Measurements from ENCODE around the gene GPC3.
"Not testable (repeated sequence)": the region's sequence is repeated elsewhere in the genome, so short reads cannot be mapped to it uniquely, and the experiment has no call there.

GPC3 gene

GRCh38 chrX:133926099-133926498 is 59.3 kb downstream of the GPC3 start:
- no peak for DNase-seq (ENCODE audit: low read depth)

DNA sequence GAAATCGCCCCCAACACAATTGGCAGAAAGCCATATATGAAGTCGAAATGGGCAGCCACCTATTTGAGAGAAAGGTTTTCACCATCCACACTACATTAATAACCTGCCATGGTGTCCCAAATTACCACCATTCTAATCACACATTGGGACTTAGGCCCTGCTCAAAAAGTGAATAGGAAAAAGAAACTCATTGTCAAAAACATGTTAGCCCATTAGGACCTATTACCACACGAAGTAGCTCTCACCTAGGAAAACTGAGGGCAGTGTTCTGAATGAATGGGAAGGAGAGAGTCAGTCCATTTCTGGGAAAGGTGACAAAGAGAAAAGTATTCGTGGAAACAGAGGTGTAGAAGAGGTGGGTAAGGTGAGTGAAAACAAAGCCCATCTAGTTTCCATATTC is 60.8 kb downstream of the GPC3 start:
- DNase-seq (ENCODE audit: low read depth): no peak

- no peak for DNase-seq (ENCODE audit: low read depth)
Observed at GRCh38 chrX:133923548-133923947, 61.8 kb downstream of the GPC3 start.

GRCh38 chrX:133923113-133923512 is 62.3 kb downstream of the GPC3 start:
- no peak for DNase-seq (ENCODE audit: low read depth)

DNA sequence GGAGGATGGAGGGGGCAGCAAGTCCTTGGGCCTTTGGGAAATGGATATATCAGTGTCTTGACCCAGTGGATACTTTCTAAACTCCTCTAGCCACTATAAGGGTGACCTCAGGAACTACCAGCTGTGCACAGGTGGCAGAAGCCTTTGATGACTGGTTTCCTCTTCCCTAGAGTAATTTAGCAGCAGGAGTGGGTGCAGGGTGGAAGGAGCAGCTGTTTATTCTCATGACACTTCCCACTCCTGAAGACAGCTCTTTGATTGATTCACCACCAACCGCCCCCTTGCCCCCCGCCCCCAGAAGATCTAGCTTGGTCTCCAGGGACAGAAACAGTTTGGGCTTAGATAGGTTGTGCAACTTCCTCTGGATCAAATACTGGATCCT is 63.0 kb downstream of the GPC3 start:
- no peak for DNase-seq (ENCODE audit: low read depth)

- DNase-seq (ENCODE audit: low read depth): peak; percentile 2
Observed at GRCh38 chrX:133921764-133922389, 63.5 kb downstream of the GPC3 start.

- DNase-seq (ENCODE audit: low read depth): no peak
Observed at GRCh38 chrX:133921086-133921485, 64.3 kb downstream of the GPC3 start.

DNA sequence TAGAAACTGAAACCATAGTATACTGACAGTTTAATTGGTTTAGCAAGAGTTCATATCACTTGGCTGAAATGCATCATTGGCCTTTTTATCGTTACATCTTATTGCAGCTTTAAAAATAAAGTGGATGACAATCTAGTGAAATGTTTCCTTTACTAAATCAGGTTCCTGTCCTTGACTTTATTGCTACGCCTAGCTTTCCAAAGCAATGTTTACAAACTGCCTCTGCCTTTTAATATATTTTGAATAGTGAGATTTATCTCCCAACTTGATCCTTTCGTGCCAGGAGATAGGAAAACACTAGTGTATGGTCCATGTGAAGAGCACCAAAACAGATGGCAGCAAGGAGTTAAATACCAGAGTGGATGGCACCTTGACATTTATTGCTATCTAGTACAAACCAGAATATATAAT is 67.0 kb downstream of the GPC3 start:
- DNase-seq (ENCODE audit: low read depth): no peak

- no peak for DNase-seq (ENCODE audit: low read depth)
Observed at GRCh38 chrX:133916984-133917722, 68.2 kb downstream of the GPC3 start.

DNA sequence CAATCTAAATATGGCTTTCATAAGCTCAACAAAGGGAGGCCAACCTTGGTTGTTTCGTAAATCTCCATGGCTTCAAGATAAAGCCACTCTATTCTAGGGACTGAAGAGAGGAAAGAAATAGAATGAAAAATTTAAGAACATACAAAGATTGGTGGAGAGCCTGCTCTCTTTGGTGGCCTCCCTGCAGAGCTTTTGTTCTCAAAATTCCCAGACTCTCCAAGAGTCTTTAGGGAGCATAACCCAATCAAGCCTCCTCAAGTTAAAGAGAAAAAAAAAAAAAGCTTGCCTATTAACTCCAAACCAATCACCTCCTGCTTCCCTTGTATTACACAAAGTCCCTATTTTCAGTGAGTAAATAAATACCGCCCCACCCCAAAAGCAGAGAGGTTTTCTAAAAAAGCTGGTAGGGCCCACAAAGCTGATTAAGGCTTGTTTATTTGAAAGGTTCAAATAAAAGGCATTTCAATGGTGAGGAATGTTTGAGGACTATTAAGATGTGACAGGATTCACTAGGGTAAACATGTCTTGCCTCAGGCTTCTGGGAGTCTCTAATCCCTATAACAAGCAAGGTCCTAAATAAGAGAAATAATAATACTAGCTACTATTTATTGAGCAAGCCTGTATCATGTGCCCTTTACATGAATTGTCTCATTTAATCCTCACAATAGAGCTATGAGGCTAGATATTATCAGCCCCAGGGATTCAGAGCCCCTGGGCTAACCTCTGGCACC is 71.6 kb downstream of the GPC3 start:
- DNase-seq (ENCODE audit: low read depth): no peak

- no peak for DNase-seq (ENCODE audit: low read depth)
Observed at GRCh38 chrX:133913009-133913408, 72.4 kb downstream of the GPC3 start.

- DNase-seq (ENCODE audit: low read depth): no peak
Observed at GRCh38 chrX:133911825-133912495, 73.4 kb downstream of the GPC3 start.

GRCh38 chrX:133910539-133910938 is 74.9 kb downstream of the GPC3 start:
- no peak for DNase-seq (ENCODE audit: low read depth)

DNA sequence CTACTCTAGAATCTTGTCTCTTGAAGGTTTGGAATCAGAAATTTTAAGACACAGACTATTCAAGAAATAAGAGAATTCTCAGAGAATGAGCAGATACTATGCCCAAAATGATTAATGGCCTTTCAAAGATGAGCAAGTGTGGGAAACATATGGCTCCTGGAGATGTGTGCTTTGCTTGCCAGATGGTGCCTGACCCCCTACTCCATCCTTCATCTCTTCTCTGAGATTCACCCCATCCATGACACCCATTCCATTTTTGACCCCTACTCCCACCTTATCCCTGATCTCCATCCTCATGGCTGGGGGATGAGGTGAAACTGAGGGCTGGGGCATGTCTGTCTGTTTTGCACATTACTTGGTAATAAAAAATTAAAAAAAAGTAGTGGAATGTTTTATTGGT is 75.5 kb downstream of the GPC3 start:
- DNase-seq (ENCODE audit: low read depth): no peak

GRCh38 chrX:133908223-133908955 is 77.0 kb downstream of the GPC3 start:
- no peak for DNase-seq (ENCODE audit: low read depth)

- no peak for DNase-seq (ENCODE audit: low read depth)
Observed at GRCh38 chrX:133907606-133908005, 77.8 kb downstream of the GPC3 start.

DNA sequence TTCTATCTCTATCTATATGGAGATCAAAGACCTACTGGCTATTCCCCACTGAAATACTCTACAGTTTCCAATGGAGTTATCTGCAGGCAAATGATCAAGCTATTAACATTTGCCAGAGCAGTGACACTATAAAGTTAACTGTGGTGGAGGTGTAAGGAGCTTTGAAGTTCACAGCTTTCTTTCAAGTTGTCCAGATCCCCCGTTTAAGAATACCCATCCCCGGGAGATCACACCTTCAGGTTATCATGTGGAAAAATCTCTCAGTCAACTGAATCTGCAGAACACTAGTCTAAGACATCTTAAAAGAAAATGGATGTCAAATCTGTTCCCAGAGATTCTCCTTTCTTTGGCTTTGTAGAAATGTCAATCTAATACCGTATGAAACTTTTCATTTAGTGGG is 80.1 kb downstream of the GPC3 start:
- DNase-seq (ENCODE audit: low read depth): no peak

DNA sequence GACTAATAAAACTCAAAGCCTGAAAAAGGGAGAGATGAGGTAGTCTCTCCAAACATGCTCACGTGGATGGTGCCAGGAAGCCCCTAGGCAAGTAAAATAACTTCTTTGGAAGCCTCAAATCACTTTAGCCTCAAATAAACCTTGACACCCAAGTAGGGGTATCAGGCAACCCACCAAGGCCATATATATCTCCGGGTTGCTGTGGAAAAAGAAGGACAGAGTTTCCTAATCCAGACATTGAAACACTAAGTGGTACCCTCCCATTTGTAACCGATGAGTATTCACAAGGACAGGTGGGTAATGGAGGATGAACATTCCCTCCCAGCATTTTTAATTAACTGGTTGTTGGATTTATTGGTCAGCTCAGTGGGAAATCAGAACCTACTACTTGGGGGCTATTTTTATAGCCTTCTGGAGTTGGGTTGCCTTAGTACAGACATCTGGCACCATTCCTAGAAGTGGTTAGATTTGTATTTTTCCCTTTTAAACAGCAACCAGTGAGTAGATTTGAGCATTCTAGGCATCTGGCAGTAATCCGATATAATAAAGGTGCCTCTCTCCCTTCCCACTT is 87.7 kb downstream of the GPC3 start:
- DNase-seq (ENCODE audit: low read depth): no peak

GRCh38 chrX:133892337-133892736 is 93.1 kb downstream of the GPC3 start:
- no peak for DNase-seq (ENCODE audit: low read depth)

DNA sequence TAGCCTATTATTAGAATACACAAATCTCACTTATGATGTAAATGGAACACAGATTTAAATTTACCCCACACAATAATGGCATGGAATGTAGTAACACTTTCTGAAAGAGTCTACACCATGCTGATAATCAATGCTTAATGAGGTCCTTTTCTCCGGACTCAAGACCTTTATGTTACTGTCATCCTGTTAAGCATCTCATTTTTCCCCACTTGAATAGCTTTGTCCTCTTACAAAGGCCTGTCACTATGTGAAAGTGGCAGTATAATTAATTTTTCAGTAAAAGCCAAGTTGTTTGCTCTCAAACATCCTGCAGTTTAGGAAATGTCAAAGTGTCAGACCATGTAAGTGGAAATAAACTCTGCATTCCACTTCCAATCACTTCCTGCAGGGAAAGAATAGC is 96.4 kb downstream of the GPC3 start:
- DNase-seq (ENCODE audit: low read depth): no peak

DNA sequence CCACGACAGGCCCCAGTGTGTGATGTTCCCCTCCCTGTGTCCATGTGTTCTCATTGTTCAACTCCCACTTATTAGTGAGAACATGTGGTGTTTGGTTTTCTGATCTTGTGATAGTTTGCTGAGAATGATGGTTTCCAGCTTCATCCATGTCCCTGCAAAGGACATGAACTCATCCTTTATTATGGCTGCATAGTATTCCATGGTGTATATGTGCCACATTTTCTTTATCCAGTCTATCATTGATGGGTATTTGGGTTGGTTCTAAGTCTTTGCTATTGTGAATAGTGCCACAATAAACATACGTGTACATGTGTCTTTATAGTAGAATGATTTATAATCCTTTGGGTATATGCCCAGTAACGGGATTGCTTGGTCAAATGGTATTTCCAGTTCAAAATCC is 97.3 kb downstream of the GPC3 start:
- DNase-seq (ENCODE audit: low read depth): not testable (repeated sequence)

All from ELR (cell line).